NCI-H82 (cell line): ENCODE results near the gene UIMC1.

Experiments used
- DNase-seq: peaks from one replicate; lab custom pipeline; 2025; lab: John Stamatoyannopoulos, UW

UIMC1 gene

GRCh38 chr5:176902102-176902814 lies 104.3 kb downstream of the UIMC1 start:
- DNase-seq = no peak

- no peak for DNase-seq
Observed at GRCh38 chr5:176901260-176902101, 105.1 kb downstream of the UIMC1 start.

DNA sequence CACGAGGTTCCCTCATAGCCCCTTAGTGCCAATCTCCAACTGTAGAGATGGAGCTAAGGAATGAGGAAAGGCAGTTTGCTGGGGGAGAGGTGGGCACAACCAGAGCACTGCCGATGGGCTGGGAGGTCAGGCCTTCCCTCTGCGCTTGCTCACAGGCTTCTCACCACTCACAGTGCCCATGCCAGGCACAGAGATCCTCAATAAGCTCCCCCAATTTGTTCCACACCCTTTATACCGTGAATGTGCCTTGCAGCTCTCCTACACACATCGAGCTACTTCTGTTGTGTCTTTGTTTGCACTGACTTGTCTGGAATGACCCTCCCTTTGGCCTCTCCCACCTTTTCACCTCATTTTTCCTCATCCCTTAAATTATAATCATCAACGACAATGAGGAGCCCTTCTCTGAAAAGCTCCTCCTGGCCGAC lies 105.8 kb downstream of the UIMC1 start:
- no peak for DNase-seq

GRCh38 chr5:176899946-176900779 lies 106.4 kb downstream of the UIMC1 start:
- no peak for DNase-seq

DNA sequence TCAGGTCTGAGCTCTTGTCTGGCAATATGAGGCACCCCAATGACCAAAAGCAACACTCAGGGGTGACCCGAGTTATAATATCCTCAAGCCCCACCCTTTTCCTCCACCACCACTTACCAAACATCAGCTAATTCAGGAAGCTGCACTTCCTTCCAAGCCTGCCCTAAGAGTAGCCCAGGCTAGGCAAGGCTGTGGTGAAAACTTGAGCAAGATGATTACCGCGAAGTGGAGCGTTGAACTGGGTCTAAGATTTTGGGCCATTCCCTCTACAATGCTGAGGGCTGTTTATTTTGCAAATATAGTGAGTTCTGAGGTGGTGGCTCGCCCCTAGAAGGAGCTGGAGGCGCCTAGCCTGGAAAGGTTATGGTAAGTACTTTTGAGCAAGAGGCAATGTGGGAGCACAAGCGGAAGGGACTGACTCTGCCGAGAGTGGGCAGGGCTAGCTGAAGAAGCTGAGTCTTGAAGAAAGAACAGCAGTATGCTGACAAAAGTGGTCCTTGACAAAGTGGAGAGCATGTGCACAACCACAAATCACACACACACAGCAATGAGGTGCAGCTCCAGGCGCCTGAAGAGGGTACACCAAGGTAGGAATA lies 107.2 kb downstream of the UIMC1 start, which contains the start of gene HK3:
Gene HK3, minus strand, starts transcription at position 51 of the 596 bp plus-strand sequence. CDS start 3,187 bp downstream, outside the sequence.
- DNase-seq = no peak

DNA sequence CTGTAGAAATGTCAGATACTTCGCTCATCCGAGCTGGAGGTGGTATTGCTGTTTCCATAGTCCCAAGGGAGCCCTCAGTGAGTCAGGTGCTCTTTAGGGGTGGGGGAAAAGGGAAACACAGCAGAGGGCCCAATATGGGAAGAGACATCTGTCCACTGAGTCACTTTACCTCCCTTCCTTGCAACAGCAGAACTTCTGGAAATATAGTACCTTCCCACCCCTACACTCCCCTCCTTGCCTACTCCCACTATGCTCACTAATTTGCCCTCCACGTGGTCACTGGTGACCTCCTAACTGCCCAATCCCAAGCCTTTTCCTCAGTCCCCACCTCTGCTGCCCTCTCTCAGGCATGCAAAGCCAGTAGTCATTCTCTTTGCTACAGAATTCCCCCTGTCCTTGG lies 109.3 kb downstream of the UIMC1 start:
- DNase-seq = no peak

DNA sequence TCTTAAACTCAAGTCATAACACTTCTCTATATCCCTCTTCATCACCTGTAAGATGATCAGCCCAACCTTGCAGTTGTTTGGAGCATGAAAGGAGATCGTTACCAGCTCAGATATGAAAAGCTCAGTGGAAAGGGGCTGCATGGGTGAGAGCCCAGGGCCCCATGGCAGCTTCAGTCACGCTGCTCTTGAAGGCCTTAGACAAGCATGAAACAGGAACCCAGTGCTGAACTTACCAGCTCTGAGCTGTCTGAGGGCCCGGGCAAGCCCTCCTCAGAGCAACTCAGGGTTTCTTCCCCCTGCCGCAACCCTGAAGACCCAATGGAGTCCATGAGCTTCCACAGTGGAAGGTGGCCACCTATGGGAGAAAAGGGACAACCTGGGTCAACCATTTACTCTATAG lies 110.7 kb downstream of the UIMC1 start:
- no peak for DNase-seq

DNA sequence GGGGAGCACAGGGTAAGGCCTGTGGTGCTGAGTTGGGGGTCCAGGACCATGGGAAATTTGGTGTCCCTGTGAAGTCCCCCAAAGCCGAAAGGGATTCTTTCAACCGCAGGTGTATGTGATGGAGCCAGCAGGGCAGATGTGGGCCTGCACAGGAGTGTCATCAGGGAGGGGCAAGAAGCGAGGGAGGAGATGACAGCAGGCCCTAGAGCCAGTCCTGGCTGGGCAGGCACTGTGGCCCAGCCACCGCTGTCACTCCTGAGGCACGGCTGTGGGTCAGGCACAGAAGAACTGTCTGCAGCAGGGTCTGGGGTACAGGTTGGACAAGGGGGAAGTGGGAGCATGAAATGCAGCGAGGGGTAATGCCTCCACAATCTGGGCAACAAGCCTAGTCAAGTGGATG lies 112.3 kb downstream of the UIMC1 start:
- DNase-seq = no peak

GRCh38 chr5:176892663-176893062 lies 113.9 kb downstream of the UIMC1 start:
- DNase-seq = no peak

GRCh38 chr5:176891331-176891958 lies 115.1 kb downstream of the UIMC1 start:
- DNase-seq = no peak

DNA sequence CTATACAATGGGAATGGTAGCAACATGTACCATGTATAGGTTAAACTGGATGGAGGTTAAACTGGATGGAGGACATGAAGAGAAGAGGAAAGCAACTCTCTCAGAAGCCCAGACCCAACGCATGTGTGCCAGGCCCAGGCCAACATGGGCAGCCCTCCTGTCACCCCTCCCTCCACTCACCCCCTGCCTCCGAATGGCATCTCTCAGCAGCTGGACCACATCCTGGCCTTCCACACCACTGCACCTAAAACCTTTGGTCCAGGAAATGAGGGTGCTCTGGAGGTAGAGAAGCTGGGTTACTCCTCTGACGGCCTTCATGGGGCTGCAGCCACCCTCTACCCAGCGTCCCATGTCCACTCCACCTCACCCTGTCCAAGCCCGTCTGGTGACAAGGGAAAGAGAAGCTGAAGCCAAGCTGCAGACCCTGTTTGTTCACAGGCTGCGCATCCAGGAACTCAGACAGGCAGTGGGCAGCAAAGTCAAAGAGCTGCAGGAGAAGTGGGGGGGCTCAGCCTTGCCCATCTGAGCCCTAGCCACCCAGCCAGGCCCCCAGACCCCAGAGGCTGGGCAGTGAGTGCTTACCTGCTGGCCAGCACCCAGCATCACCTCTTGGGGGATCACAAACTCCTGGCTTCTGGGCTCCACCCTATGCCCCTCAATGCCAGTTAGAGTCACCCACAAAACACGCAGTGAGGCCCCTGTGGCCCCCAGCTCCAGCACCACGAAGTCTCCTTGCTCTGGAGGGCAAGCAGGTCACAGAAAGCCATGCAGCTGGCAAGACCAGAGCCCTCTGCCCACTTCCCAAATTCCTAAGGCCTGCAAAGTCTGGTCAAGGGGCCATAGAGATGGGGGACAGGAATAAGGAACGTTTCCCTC lies 115.9 kb downstream of the UIMC1 start:
- no peak for DNase-seq

GRCh38 chr5:176889321-176890280 lies 117.0 kb downstream of the UIMC1 start:
- no peak for DNase-seq

- DNase-seq = no peak
Observed at GRCh38 chr5:176888865-176889165, 117.8 kb downstream of the UIMC1 start.

- no peak for DNase-seq
Observed at GRCh38 chr5:176888016-176888864, 118.3 kb downstream of the UIMC1 start.

DNA sequence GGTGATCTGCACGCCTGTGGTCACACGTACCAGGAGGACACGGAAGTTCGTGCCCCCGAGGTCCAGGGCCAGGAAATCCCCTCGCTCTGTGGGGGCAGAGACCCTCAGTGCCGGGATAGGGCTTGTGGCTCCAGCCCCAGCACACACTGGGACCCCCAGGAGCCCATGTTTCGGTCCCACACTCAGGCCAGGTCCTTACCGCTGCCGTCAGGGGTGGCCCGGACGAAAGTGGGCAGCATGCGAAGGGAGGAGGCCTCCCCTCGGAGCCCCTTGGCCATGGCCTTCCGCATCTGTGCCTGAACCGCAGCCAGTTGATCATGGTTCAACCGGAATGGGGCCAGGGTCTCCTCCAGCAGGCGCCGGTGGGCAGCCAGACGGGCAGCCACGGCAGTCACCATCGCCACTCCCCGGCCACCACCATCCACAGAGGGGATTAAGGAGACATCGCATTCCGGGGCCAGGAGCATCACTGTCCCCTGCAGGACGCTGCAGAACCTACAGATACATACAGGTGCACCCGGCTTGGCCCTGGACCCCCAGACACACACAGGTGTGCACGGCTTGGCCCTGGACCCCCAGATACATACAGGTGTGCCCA lies 119.2 kb downstream of the UIMC1 start:
- no peak for DNase-seq

DNA sequence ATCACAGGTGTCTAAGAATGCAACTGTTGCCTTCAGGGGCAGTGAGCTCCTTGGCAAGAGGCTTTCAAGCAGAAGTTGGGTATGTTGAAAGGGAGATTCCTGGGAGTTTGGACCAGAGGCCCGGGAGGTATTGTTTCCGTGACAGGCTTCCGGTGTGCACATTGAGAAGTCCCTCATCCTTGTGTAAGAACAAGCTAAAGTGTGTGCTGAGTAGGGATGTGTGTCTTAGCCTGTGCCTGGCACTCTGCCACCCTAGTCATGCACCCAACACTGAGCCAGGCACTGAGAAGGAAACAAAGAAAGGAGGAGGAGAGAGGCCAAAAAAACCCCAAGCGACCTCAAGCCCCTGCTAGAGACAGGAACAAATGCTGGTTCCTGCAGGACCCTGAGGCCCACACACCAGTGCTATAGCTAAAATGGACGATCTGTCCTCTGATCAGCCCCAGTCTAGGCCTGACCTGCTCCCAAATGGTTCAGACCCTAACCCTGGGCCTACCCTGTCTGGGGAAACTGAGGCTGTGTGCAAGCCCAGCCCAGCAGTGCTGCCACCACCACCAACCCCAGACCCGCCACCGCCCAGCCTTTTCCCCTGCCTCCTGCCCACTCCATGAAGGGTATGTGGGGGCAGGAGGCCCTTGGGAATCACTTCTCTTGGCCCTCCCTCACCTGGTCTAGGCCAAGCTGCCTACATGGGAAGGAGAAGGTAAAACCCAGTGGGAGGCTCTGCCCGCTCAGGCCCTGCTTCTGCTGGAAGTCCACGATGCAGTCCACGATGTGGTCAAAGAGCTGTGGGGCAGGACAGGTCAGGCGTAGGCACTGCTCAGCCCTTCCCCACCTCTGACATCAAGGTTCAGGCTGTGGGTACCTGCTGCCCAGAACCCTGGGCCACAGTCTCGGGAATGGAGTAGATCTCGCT lies 120.0 kb downstream of the UIMC1 start:
- DNase-seq = no peak

DNA sequence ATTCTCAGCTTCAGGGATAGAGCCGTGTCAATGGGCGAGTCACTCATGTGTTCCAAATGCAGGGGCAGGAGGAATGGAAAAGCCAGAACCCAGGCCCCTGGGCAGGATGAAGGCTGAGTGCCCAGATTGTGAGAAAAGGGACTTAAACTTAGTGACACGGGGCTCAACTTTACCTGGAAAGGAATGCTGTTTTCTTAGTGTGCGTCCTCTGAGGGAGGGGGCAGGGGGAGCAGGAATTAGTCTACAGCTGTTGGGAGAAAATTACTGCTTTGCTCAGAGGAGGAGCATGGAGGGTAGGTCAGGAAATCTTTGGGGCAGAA lies 122.0 kb downstream of the UIMC1 start:
- DNase-seq = no peak
